Endothelial cell of hepatic sinusoid (primary cell): Measurements from ENCODE around the gene TEX30.
"Not testable (repeated sequence)": the region's sequence is repeated elsewhere in the genome, so short reads cannot be mapped to it uniquely, and the experiment has no call there.

ENCODE experiments used
- in situ Hi-C: cut with HindIII; loops from 2 replicates; pipeline ENCODE4 v1.10.0; 2017; ENCODE audit warnings: low sequenced_read_pairs

The TEX30 gene

DNA sequence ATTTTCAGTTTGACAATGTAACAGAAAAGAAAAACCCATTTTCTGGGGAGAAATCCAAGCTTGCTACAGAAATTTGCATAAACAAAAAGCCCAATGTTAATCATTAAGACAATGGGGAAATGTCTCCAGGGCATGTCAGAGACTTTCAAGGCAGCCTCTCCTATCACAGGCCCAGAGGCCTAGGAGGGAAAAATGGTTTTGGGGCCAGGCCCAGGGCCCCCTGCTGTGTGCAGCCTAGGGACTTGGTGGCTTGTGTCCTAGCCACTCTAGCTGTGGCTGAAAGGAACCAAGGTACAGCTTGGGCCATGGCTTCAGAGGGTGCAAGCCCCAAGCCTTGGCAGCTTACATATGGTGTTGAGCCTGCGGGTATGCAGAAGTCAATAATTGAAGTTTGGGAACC is 8.0 kb upstream of the TEX30 start:
- in situ Hi-C loops, result no loop called here

DNA sequence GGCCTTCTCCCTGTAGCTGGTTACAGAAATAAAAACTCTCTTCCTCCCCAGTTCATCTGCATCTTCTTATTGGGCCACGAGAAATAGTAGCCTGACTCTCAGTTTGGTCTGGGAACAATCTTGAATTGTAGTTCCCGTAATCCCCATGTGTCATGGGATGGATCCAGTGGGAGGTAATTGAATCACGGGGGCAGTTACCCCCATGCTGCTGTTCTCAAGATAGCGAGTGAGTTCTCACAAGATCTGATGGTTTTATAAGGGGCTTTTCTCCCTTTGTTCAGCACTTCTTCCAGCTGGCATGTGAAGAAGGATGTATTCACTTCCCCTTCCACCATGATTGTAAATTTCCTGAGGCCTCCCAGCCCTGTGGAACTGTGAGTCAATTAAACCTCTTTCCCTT is 7.1 kb upstream of the TEX30 start:
- in situ Hi-C loops, result not testable (repeated sequence)

DNA sequence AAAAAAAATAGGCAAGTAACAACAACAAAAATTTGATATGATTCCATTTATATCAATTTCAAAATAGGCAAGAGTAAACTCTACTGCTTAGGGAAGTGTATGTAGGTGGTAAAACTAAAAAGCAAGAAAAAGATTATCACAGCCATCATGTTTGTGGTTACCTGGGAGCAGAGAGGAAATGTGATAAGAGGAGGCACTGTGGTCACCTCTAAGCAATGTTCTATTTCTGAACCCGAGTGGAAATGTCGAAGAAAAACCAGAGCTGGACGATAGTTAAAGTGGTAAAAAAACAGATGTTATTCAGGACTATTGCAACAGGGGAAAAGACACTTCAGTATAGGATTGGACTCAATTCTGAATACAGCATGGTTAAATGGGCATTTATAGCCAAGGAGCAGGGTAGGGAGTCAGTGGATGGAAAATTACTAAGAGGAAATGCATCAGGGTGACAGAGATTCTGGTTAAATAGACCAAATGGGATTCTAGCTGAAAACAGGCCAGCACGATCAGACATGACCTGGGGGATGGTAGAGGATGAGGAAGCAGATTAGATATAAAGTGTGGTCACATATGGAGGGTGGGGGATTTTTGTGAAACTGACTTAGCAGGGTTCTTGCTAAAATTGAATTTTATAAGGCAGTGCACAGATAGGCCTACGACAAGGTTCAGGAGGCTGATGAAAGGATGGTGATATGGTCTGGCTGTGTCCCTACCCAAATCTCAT is 6.0 kb upstream of the TEX30 start:
- in situ Hi-C loops, result no loop called here

DNA sequence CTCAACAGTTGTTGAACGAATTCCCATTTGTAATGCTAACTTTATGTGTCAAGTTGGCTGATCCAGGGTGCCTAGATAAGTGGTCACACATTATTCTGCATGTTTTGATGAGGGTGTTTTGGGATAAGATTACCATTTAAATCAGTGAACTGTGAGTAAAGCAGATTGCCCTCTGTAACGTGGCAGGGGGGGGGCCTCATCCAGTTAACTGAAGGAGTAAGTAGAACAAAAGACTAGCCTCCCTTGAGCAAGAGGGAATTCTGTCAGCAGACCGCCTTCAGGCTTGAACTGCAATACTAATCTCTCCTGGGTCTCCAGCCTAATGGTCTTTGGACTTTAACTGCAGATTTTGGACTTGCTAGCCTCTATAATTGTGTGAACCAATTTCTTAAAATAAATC is 4.2 kb upstream of the TEX30 start:
- in situ Hi-C loops, result no loop called here

DNA sequence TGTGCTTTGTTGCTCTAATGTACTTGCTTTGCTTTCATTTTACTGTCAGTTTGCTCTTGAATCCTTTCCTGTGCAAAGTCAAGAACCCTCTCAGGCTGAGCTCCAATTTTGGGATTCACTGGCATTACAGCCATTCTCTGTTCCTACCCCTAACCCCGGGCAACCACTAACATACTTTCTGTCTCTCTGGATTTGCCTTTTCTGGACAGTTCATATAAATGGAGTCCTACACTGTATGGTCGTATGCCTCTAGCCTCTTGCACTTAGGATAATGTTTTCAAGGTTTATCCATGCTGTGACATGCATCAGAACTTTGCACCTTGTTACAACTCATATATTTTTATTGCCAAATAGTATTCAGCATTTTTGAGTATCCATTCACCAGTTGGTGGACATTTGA is 2.7 kb upstream of the TEX30 start:
- in situ Hi-C loops, result no loop called here

DNA sequence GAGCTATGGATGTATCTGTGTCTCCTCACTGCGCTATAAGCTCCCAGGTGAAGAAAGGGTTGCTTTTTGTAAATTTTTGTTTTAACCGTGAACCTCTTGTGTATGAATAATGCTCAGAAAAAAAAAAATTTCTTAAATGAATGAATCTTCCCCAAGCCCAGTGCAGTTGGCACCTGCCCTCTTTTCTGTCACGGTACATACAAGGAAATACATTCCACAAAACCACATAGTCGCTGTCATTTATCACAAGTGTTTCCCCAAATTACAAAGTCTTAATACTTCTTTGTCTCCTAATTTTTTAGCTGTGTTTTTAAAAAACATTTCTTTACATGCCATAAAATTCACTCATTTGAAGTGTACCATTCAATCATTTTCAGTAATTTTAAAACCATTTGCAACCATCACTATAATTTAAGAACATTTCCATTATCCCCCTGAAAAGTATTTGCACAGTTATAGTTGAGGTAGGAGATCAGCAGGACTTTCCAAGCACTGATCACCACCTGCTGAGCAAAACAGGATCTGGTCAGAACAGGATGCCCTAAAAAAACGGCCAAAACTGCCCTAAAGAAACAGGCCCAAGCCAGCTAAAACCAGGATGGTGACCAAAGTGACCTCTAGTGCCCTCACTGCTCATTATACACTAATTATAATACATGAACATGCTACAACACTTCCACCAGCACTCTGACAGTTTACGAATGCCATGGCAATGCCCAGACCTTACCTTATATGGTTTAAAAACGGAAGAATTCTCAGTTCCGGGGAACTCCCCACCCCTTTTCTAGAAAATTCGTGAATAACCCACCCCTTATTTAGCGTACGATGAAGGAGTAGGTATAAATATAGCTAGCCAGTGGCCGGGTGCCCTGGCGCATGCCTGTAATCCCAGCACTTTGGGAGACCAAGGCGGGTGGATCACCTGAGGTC is 1.3 kb upstream of the TEX30 start:
- in situ Hi-C loops, result no loop called here

DNA sequence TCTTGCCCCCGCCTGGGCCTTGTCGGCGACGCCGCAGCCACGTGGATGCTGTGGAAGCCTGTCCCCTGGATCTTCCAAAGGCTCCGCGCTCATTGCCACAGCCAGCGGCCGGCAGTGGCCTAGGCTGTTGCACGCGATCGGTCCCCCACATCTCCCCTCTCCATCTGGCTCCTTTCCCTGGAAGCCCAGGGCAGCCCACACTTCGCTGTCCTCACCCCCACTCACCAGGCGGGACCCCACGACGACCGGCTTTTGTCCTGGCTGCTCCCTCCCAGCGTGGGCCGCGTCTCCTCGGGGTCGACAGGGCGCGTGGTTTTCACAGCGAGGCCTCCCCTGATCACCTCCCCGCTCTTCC is 605 bp upstream of the TEX30 start:
- in situ Hi-C loops, result no loop called here

DNA sequence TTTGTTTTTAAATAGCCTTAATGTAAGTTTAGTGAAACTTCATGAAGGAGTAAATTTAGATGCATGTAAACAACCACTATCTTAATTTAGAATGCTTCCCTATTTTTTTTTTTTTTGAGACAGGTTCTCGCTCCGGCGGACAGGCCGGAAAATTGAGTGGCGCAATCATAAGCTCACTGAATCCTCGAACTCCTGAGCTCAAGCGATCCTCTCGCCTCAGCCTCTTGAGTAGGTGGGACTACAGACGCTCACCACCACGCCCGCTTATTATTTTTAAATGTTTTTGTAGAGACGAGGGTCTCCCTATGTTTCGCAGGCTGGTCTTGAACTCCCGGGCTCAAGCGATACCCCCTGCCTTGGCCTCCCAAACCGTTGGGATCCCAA is 1.6 kb downstream of the TEX30 start:
- in situ Hi-C loops, result no loop called here

DNA sequence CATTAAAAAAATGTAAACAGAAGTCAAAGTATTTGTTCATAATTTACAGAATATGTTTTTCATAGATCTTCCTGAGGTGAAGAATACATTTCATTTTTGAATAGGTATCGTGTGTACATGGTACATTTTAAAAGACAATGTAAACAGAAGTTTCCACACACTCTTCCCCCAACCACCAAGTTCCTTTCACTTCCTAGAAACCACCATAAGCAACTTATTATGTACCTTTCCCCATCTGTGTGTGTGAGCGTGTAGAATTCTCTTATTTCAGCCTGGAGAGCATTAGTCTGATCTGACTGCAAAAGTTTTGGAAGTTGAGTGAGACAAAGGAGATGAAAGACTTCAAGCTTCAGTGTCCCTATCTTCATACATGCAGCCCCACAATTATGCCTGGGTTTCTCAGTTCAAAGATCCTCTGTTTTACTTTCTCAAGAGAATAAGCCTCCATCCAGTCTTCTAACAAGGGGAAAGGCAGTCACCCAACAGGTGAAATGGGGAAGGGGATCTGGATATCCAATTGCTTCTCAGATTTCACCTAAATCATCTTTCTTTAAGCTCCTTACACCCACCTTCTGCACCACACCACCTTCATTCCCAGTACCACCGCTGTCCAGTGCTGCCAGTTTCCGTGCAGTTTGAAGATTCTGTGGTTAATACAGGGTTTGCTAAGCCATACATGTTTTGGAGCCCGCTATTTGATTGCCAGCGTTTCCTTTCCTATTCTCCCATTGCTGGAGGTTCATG is 2.1 kb downstream of the TEX30 start:
- in situ Hi-C loops, result no loop called here

DNA sequence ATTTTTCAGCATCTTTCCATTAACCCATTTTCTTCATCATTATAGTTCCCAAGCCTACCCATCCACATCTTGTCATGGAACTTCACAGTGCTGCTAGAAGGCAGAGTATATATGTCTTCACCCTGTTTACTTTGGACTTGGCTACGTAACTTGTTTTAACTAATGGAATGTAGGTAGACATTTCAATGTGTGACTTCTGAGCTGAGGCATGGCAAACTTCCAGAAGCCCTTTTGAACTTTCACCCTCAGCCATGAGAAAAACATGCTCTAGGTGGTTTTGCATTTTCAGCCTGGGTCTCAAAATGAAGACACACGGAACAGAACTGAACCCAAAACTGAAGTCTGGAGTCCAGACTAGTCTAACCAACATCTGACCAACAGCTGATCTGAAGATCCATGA is 3.2 kb downstream of the TEX30 start:
- in situ Hi-C loops, result no loop called here

DNA sequence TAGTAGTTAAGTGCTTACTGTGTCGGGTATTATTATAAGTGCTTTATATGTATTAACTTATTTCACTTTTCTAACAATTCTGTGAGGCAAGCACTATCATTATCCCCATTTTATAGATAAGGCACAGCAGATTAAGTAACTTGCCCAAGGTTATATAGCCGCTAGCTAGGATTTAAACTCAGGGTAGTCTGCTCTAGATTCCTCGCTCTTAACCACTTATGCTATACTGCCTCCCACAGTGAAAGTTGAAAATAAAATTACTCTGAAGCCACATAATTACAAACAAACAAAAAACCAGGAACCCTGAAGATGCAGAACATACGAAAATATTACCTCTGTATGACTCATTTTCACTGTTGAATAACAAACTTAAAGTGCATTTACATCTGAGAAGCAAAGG is 3.9 kb downstream of the TEX30 start:
- in situ Hi-C loops, result no loop called here

DNA sequence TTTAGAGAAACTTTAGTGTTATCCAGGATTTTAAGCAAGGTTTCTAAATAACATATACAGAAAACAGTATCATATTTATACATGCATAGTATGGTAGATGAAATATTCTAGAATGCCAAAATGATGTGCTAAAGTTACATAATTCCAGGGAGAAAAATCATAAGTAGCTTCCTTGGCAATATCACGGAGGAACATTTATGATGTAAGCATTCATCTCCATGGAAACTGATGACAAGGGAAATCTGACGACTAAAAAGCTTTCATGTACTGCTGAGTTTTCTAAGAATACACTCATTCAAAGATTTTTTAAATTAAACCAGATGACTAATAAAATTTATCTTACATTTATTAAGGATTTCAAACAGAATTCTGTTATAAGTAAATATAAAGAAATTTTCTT is 4.7 kb downstream of the TEX30 start:
- in situ Hi-C loops, result no loop called here

DNA sequence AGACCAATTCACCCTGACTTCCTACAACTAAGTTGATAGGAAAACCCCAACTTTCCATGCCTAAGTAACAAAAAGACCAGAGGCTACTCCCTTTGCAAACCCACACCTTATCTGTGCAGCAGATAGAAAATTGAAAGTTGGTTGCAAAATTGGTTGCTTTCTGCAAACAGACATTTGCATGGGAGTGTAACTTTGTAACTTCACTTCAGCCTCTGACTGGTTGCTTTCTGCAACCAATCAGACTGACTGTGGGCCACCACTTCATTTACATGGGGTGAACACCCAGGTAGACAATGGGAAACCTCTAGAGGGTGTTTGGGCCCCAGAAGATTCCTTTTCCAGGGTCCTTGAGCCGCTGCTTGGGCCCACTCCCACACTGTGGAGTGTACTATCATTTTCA is 9.8 kb downstream of the TEX30 start:
- in situ Hi-C loops, result no loop called here

DNA sequence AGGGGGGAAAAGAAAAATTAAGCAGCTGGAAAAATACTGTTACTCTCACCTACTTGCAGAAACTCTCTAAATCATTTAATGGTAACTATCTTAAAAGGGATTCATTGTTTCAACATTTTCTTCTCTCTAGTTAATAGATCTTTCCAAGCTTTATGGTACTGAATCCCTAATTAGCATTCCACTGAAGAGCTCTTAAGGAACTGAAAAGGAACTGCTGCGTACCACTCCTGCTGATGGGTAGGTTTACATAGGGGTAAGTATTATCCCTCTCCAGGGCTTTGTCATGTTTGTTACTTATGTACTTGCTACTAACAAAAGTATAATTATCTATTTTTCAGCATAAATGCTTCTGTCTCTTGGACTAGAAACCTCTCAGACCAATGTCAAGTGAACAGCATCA is 12.5 kb downstream of the TEX30 start:
- in situ Hi-C loops, result no loop called here

DNA sequence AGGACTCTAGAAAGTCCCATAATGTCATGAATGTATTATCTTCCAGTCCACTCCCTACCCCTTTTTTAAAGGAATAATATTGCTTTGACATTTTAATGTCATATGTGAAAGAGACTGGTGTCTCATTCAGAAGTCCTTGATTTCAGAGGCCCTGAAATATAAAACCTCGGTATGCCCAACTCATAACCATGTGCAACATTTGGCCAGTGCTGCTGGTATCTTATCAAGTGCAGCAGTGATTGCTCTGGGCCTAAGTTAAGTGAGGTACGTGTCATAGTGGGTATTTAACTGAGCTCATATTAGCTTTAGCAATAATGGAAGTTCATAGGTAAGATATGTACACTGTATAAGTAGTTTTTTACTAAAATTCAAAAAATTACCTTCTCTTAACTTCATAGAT is 14.7 kb downstream of the TEX30 start:
- in situ Hi-C loops, result no loop called here

DNA sequence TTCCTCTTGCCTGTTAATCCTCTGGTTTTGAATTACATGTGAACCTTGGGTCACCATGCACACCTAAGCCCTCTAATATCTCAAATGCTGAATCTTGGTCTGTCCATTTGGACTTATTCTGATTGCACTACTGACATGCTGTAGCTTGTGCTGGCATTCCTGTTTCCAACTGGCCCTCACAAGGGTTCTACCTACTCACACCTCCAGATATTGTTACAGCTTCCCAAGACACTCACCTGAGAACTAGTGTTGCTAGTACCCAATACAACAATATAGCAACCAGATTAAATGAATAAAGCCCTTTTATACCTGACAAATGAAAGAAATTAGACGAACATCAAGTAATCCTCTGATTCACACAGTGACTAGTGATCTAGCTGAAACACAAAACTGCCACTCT is 16.6 kb downstream of the TEX30 start:
- in situ Hi-C loops, result no loop called here

DNA sequence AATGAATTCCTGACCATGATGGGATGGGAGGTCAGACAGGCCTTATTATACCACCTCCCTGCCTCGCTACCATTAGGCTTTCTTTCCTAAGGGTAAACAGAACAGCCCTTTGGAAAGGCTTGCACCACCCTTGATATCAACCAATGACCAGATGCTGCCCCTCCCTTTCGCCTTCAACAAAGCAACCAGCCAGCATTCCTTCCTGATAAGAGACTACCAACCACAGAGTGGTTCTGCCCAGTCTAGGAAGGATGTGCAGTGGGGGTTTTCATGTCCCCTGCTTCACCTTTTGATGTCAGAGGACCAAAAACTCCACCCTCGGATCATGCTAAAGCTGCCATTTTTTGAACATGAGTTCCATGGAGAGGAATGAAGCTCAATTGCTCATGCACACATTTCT is 21.7 kb downstream of the TEX30 start:
- in situ Hi-C loops, result no loop called here

DNA sequence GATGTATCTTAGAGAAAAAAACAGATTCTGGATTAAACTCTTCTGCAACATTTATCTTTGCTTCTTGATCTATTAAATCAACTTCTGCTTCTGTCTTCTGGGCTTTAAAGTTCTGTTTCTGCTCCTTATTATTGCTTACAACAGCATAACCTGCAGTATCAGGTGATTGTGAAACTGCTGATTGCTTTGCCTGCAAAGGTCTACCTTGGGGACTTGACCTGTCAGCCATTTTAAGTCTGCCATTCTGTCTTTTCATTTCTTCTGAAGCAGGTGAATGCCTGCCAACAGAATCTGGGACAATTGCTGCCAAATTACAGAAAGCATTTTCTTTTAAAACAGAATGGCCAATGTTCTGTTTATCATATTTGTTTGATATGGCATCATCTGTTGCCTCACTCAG is 31.1 kb downstream of the TEX30 start:
- in situ Hi-C loops, result no loop called here

DNA sequence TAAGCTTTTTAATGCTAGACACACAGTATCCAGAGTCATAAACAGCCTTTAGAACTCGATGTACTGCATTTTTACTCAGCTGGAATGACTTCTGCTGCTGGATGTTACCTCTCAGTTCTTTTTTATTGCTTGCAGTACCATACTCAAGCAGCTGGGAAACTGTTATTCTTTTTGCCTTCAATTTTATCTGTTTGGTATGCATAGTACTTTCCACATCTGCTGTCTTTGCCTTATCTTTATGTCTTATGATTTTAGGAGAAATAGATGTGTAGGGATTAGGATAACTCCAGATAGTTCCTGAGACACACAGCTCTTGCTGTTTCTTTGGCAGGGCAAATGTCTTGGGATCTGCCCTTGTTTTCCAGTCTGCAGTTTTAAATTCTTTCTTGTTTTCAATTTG is 31.5 kb downstream of the TEX30 start:
- in situ Hi-C loops, result no loop called here

DNA sequence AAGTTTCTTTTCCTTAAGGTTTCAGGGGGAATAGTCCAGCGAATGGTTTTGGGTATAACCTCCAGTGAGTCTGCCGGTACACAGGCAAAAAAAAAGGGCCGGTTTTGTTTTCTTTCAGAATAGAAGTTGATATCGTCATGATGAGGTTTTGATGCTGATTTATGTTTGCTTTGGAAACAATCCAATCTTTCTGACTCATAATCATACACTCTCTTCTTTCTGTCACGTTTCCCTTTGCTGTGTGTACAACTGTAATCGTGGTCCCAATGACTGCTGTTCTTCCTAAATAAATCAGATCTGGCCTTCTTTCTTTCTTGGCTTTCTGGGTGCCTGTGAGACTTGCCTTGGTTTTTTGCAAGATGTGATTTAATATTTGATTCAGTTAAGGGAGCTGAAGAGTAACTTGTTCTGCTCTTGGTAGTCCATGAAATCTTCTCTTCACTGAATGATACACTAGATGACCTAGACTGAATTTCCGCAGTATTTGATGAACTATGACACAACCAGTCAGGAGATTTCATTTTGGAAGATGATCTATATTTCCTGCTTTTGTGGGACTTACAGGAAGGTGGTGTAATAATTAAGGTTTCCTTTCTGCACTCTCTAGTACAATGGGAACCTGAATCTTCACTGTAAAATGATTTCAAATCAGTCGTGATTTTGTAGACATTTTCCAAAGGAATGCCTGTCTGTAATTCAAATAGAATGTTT is 43.9 kb downstream of the TEX30 start:
- in situ Hi-C loops, result no loop called here

DNA sequence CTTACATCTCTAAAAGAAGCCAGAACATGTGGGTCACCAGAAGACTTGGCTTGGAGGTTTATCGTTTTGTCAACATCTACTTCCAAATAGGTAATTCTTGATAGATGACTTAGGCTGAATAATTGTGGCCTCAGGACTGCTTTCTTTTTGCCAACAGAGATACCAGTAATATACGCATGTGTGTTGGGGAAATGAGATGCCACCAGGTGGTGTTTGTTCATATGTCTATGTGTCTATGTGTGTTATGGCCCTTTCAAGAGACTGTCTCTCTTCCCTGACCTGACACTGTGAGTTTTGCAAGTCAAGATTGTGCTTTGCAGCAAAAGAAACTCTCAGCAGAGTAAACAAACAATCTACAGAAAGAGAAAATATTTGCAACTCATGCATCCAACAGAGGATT is 47.2 kb downstream of the TEX30 start:
- in situ Hi-C loops, result no loop called here
